HepG2 (cell line): ENCODE results near the gene DZANK1.
"Not testable (repeated sequence)": the region's sequence is repeated elsewhere in the genome, so short reads cannot be mapped to it uniquely, and the experiment has no call there.

Experiments used
- AGO2 ChIP-seq: fragments of 200-400 bp; formaldehyde crosslinking; optimal IDR thresholded peaks from 2 replicates; pipeline ENCODE3; 2017; ENCODE audit warnings: mild to moderate bottlenecking, low read depth, low read length, moderate library complexity
- CBX2 ChIP-seq, 2 experiments: fragments of 200-600 bp in 1 of 2; sonication (generic); formaldehyde crosslinking in 1 of 2; IDR thresholded peaks; 2 replicates each; pipeline versions ENCODE4 v1.7.0 to v1.8.1; 2018 to 2022; ENCODE audit warnings: low read depth in 2 of 2, low read length in 1 of 2, mild to moderate bottlenecking in 1 of 2, missing genetic modification reagents in 1 of 2
- CC2D1A ChIP-seq: sonication (generic); formaldehyde crosslinking; IDR thresholded peaks from 2 replicates; pipeline ENCODE4 v1.8.1; 2023; ENCODE audit warnings: mild to moderate bottlenecking, missing genetic modification reagents
- KDM2A ChIP-seq: sonication (generic); formaldehyde crosslinking; IDR thresholded peaks from 2 replicates; pipeline ENCODE4 v1.4.0; 2020; ENCODE audit warnings: low read depth, missing genetic modification reagents, borderline replicate concordance
- PAF1 ChIP-seq: IDR thresholded peaks from 2 replicates; pipeline ENCODE4 v1.6.1; 2016; ENCODE audit warnings: missing genetic modification reagents, missing compliant biosample characterization
- POLR2A ChIP-seq, 2 experiments: IDR thresholded peaks; 2 replicates each; pipeline ENCODE4 v1.6.1; 2011; ENCODE audit warnings: low read depth in 2 of 2, low read length in 2 of 2, mild to moderate bottlenecking in 1 of 2, moderate library complexity in 1 of 2; ENCODE audit not compliant: insufficient read depth in 1 of 2
- TARDBP ChIP-seq: sonication (generic); formaldehyde crosslinking; IDR thresholded peaks from 2 replicates; pipeline ENCODE4 v1.8.0; 2022; ENCODE audit warnings: mild to moderate bottlenecking, missing genetic modification reagents
- ZC3H4 ChIP-seq: sonication (generic); formaldehyde crosslinking; IDR thresholded peaks from 2 replicates; pipeline ENCODE4 v1.4.0; 2020; ENCODE audit warnings: missing genetic modification reagents, borderline replicate concordance
- ZNF552 ChIP-seq: sonication (generic); formaldehyde crosslinking; IDR thresholded peaks from 2 replicates; pipeline ENCODE4 v1.9.0; 2022; ENCODE audit warnings: missing genetic modification reagents, mild to moderate bottlenecking, borderline replicate concordance
- ZSCAN30 ChIP-seq: sonication (generic); formaldehyde crosslinking; IDR thresholded peaks from 2 replicates; pipeline ENCODE4 v1.5.0; 2020; ENCODE audit warnings: mild to moderate bottlenecking, missing genetic modification reagents

DNA sequence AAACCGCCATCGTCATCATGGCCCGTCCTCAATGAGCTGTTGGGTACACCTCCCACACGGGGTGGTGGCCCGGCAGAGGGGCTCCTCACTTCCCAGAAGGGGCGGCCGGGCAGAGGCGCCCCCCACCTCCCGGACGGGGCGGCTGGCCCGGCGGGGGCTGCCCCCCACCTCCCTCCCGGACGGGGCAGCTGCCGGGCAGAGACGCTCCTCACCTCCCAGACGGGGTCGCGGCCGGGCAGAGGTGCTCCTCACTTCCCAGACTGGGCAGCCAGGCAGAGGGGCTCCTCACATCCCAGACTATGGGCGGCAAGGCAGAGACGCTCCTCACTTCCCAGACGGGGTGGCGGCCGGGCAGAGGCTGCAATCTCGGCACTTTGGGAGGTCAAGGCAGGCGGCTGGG lies 91.3 kb downstream of the DZANK1 start:
- TF ChIP-seq POLR2A (IDR thresholded peaks at IDR 0.05; ENCODE audit: insufficient read depth in 1 of 2, low read depth in 2 of 2, low read length in 2 of 2); ZSCAN30 (CRISPR knock-in tag); AGO2; CBX2 (IDR thresholded peaks at IDR 0.05; ENCODE audit: low read depth, low read length); CBX2 (CRISPR knock-in tag; IDR thresholded peaks at IDR 0.05; ENCODE audit: low read depth); KDM2A (CRISPR knock-in tag); ZNF552 (CRISPR knock-in tag); TARDBP (CRISPR knock-in tag); PAF1 (CRISPR knock-in tag); ZC3H4 (CRISPR knock-in tag); CC2D1A: not testable (repeated sequence)
